ENCODE results near the gene TRABD. TPM values are rescaled to one million over a fixed set of nuclear protein-coding genes. Genes with fewer than 3 reads are reported as not detected.

Gene TRABD
- total RNA-seq, 6 donors from 2014 or later, result 32.9 to 88.0 (median 56.3) TPM

GRCh38 chr22:50224071-50224470 is 38.4 kb downstream of the TRABD start:
- WGBS, 2 donors, result 90 to 94% methylated on average over 13 to 16 of the region's 16 CpGs
- DNase-seq (peak in 1 of 2 donors; percentile 41), ATAC-seq (ENCODE audit: low FRiP score in 2 of 2) (no peak)
- TF ChIP-seq EP300 (IDR thresholded peaks at IDR 0.05) (no peak), POLR2A (IDR thresholded peaks at IDR 0.05) (no peak)
- Histone ChIP-seq H3K36me3 (peaks cover 25 to 97% (median 75%) of the 10 kb centered on the region in 4 donors), H3K4me3 (no peak overlapping the region), H3K9me3 (no peaks in the 10 kb centered on the region), H3K4me1 (peaks cover 0 to 4% (median 2%) of the 10 kb centered on the region in 4 donors), H3K27ac (no peak overlapping the region), H3K27me3 (no peaks in the 10 kb centered on the region)

- H3K27me3 ChIP-seq, result no peaks in the 10 kb centered on the region
- H3K36me3 ChIP-seq, result peaks cover 24 to 97% (median 69%) of the 10 kb centered on the region in 4 donors
- H3K4me1 ChIP-seq, result no peaks in the 10 kb centered on the region
- DNase-seq (peak; percentile 15 to 46), ATAC-seq (ENCODE audit: low FRiP score in 2 of 2) (no peak)
- TF ChIP-seq POLR2AphosphoS5 (IDR thresholded peaks at IDR 0.05) (no peak), CTCF (IDR thresholded peaks at IDR 0.05) (no peak), POLR2A (IDR thresholded peaks at IDR 0.05) (no peak), EP300 (IDR thresholded peaks at IDR 0.05) (no peak)
- no peaks in the 10 kb centered on the region for H3K9me3 ChIP-seq
- H3K4me3 ChIP-seq, result no peak overlapping the region
- WGBS, 2 donors, result 85 to 88% methylated on average over 17 to 24 of the region's 24 CpGs
- no peak overlapping the region for H3K27ac ChIP-seq
Measured at GRCh38 chr22:50225200-50225969, 39.7 kb downstream of the TRABD start.

GRCh38 chr22:50226063-50226874 is 40.6 kb downstream of the TRABD start:
- Histone ChIP-seq H3K27me3 (no peaks in the 10 kb centered on the region), H3K36me3 (peaks cover 18 to 88% (median 61%) of the 10 kb centered on the region in 4 donors), H3K27ac (no peak overlapping the region), H3K4me1 (no peaks in the 10 kb centered on the region), H3K9me3 (no peaks in the 10 kb centered on the region), H3K4me3 (no peak overlapping the region)
- no peak for TF ChIP-seq POLR2AphosphoS5 (IDR thresholded peaks at IDR 0.05)
- no peak for TF ChIP-seq CTCF (IDR thresholded peaks at IDR 0.05)
- TF ChIP-seq POLR2A (IDR thresholded peaks at IDR 0.05), result no peak
- TF ChIP-seq EP300 (IDR thresholded peaks at IDR 0.05), result no peak
- no peak for ATAC-seq (ENCODE audit: low FRiP score in 2 of 2)
- DNase-seq, result peak; percentile 15 to 65
- 89 to 91% methylated on average over 29 to 31 of the region's 31 CpGs for WGBS, 2 donors

- H3K27ac ChIP-seq, result no peak overlapping the region
- TF ChIP-seq POLR2AphosphoS5 (IDR thresholded peaks at IDR 0.05) (no peak), POLR2A (IDR thresholded peaks at IDR 0.05) (no peak), EP300 (IDR thresholded peaks at IDR 0.05) (no peak), CTCF (IDR thresholded peaks at IDR 0.05) (no peak)
- H3K36me3 ChIP-seq, result peaks cover 17 to 83% (median 57%) of the 10 kb centered on the region in 4 donors
- no peak for ATAC-seq (ENCODE audit: low FRiP score in 2 of 2)
- WGBS, 2 donors, result 88 to 97% methylated on average over 18 of the region's 18 CpGs
- H3K4me1 ChIP-seq, result no peaks in the 10 kb centered on the region
- no peaks in the 10 kb centered on the region for H3K27me3 ChIP-seq
- no peaks in the 10 kb centered on the region for H3K9me3 ChIP-seq
- DNase-seq, result peak in 1 of 2 donors; percentile 59
- H3K4me3 ChIP-seq, result no peak overlapping the region
Measured at GRCh38 chr22:50226875-50227165, 41.1 kb downstream of the TRABD start.

GRCh38 chr22:50227579-50228215 is 42.0 kb downstream of the TRABD start:
- H3K36me3 ChIP-seq, result peaks cover 14 to 83% (median 52%) of the 10 kb centered on the region in 4 donors
- peak; percentile 12 to 77 for DNase-seq
- TF ChIP-seq CTCF (IDR thresholded peaks at IDR 0.05), result no peak
- no peak for TF ChIP-seq POLR2AphosphoS5 (IDR thresholded peaks at IDR 0.05)
- no peak for TF ChIP-seq POLR2A (IDR thresholded peaks at IDR 0.05)
- TF ChIP-seq EP300 (IDR thresholded peaks at IDR 0.05), result no peak

More at GRCh38 chr22:50227579-50228215, 42.0 kb downstream of the TRABD start:
- Histone ChIP-seq H3K4me1 (no peaks in the 10 kb centered on the region), H3K4me3 (no peak overlapping the region), H3K27ac (no peak overlapping the region), H3K27me3 (no peaks in the 10 kb centered on the region), H3K9me3 (no peaks in the 10 kb centered on the region)
- no peak for ATAC-seq (ENCODE audit: low FRiP score in 2 of 2)
- 91 to 92% methylated on average over 16 to 23 of the region's 25 CpGs for WGBS, 2 donors
